Gastroesophageal sphincter (tissue), 4 donors: Measurements from ENCODE around the gene DCDC1. TPM values are rescaled to one million over a fixed set of nuclear protein-coding genes. Genes with fewer than 3 reads are reported as not detected.

Experiments
- ATAC-seq: fragments of 150-250 bp; one replicate; pipeline ENCODE4 v1.9.1; 2016; ENCODE audit warnings: mild to moderate bottlenecking, moderate library complexity
- H3K27ac ChIP-seq, 4 donors: fragments of 200-600 bp; sonication (generic) in 3 of 4; 1 replicate in 3 of 4; 2 replicates in 1 of 4; pipeline ENCODE4 v1.5.1; 2016 to 2019
- H3K27me3 ChIP-seq: fragments of 200-600 bp; sonication (generic); one replicate; pipeline ENCODE4 v1.5.1; 2019
- H3K36me3 ChIP-seq, 2 donors: fragments of 200-600 bp; sonication (generic); one replicate each; pipeline ENCODE4 v1.5.1; 2019; ENCODE audit warnings: control low read depth in 1 of 2
- H3K4me1 ChIP-seq, 3 donors: fragments of 200-600 bp; sonication (generic); 1 replicate in 2 of 3; 2 replicates in 1 of 3; pipeline ENCODE4 v1.5.1; 2016 to 2019; ENCODE audit warnings: control low read depth in 2 of 3
- H3K4me3 ChIP-seq, 2 donors: fragments of 200-600 bp; sonication (generic); one replicate each; pipeline ENCODE4 v1.5.1; 2019; ENCODE audit warnings: mild to moderate bottlenecking in 1 of 2, moderate library complexity in 1 of 2
- H3K9me3 ChIP-seq, 3 donors: fragments of 200-600 bp; sonication (generic); one replicate each; pipeline ENCODE4 v1.5.1; 2017 to 2019; ENCODE audit warnings: control low read depth in 2 of 3
- CTCF ChIP-seq, 4 experiments: fragments of 200-600 bp in 2 of 4; fragments of 450-650 bp in 2 of 4; sonication (generic) in 1 of 4; IDR thresholded peaks; one replicate each; pipeline ENCODE4 v1.5.1; 2017 to 2019; ENCODE audit warnings: antibody characterized with exemption in 4 of 4, mild to moderate bottlenecking in 2 of 4, moderate library complexity in 2 of 4
- EP300 ChIP-seq: sonication (generic); formaldehyde crosslinking; IDR thresholded peaks from one replicate; pipeline ENCODE4 v1.6.1; 2017; ENCODE audit warnings: antibody characterized with exemption, mild to moderate bottlenecking
- POLR2A ChIP-seq, 2 donors: fragments of 450-650 bp; IDR thresholded peaks; one replicate each; pipeline ENCODE4 v1.6.1; 2017; ENCODE audit warnings: antibody characterized with exemption in 2 of 2, mild to moderate bottlenecking in 2 of 2, moderate library complexity in 1 of 2
- POLR2AphosphoS5 ChIP-seq: sonication (generic); formaldehyde crosslinking; IDR thresholded peaks from one replicate; pipeline ENCODE4 v1.6.1; 2017; ENCODE audit warnings: antibody characterized with exemption
- WGBS, 2 donors: methylation state at CpG; one replicate each; pipeline ENCODE4 v1.1.5; 2018; ENCODE audit warnings: low coverage in 1 of 2; 5-methylcytosine and 5-hydroxymethylcytosine counted together
- total RNA-seq, 4 donors: library from RNA; depleted of rRNA; stranded (reverse); fragments of >200 nt; gene quantifications; one replicate each; pipeline ENCODE4 v1.1.0, GENCODE V29; 2016

DCDC1 gene
- total RNA-seq, 4 donors from 2014 or later: 0.13 to 0.35 TPM; not detected in 2

- H3K27me3 ChIP-seq: no peaks in the 10 kb centered on the region
- no peaks in the 10 kb centered on the region for H3K9me3 ChIP-seq
- peaks cover 0 to 3% (median 0%) of the 10 kb centered on the region in 3 donors for H3K4me1 ChIP-seq
- H3K36me3 ChIP-seq: no peaks in the 10 kb centered on the region
- ATAC-seq: no peak
- WGBS, 2 donors: 44 to 49% methylated on average over 5 of the region's 5 CpGs
- no peak overlapping the region for H3K27ac ChIP-seq
- H3K4me3 ChIP-seq: no peak overlapping the region
- TF ChIP-seq EP300 (no peak), CTCF (IDR thresholded peaks at IDR 0.05) (peak; percentile 26 to 50 (median 40))
Measured at GRCh38 chr11:30855383-30856006, 514.0 kb downstream of the DCDC1 start.

- Histone ChIP-seq H3K4me3 (no peak overlapping the region), H3K27me3 (no peaks in the 10 kb centered on the region), H3K27ac (no peak overlapping the region), H3K36me3 (no peaks in the 10 kb centered on the region), H3K9me3 (no peaks in the 10 kb centered on the region), H3K4me1 (peaks cover 0 to 3% (median 0%) of the 10 kb centered on the region in 3 donors)
- ATAC-seq: no peak
- TF ChIP-seq EP300 (no peak), CTCF (IDR thresholded peaks at IDR 0.05) (no peak), POLR2A (IDR thresholded peaks at IDR 0.05) (no peak), POLR2AphosphoS5 (no peak)
Measured at GRCh38 chr11:30853439-30853838, 516.1 kb downstream of the DCDC1 start.

- H3K9me3 ChIP-seq: peaks cover 0 to 2% (median 0%) of the 10 kb centered on the region in 3 donors
- 91 to 92% methylated on average over 3 to 4 of the region's 4 CpGs for WGBS, 2 donors
- no peaks in the 10 kb centered on the region for H3K27me3 ChIP-seq
- H3K27ac ChIP-seq: no peak overlapping the region
- TF ChIP-seq POLR2A (IDR thresholded peaks at IDR 0.05): no peak
- no peak for ATAC-seq
- peaks cover 0 to 3% (median 0%) of the 10 kb centered on the region in 3 donors for H3K4me1 ChIP-seq
- no peak overlapping the region for H3K4me3 ChIP-seq
- H3K36me3 ChIP-seq: no peaks in the 10 kb centered on the region
Measured at GRCh38 chr11:30852645-30853044, 516.9 kb downstream of the DCDC1 start.

- 74 to 90% methylated on average over 1 of the region's 1 CpG for WGBS, 2 donors
- H3K9me3 ChIP-seq: peaks cover 0 to 7% (median 0%) of the 10 kb centered on the region in 3 donors
Measured at GRCh38 chr11:30852091-30852490, 517.4 kb downstream of the DCDC1 start.

GRCh38 chr11:30837252-30837651 is 532.3 kb downstream of the DCDC1 start:
- 69 to 100% methylated on average over 1 of the region's 1 CpG for WGBS, 2 donors
- Histone ChIP-seq H3K9me3 (peaks cover 0 to 5% (median 0%) of the 10 kb centered on the region in 3 donors), H3K36me3 (no peaks in the 10 kb centered on the region), H3K27me3 (no peaks in the 10 kb centered on the region), H3K4me3 (no peak overlapping the region), H3K4me1 (no peaks in the 10 kb centered on the region), H3K27ac (no peak overlapping the region)
- ATAC-seq: no peak
- TF ChIP-seq EP300: no peak
- no peak for TF ChIP-seq CTCF (IDR thresholded peaks at IDR 0.05)
- TF ChIP-seq POLR2A (IDR thresholded peaks at IDR 0.05): no peak
- TF ChIP-seq POLR2AphosphoS5: no peak

More at GRCh38 chr11:30852091-30852490, 517.4 kb downstream of the DCDC1 start:
- no peak overlapping the region for H3K4me3 ChIP-seq
- no peaks in the 10 kb centered on the region for H3K36me3 ChIP-seq
- H3K4me1 ChIP-seq: peaks cover 0 to 3% (median 0%) of the 10 kb centered on the region in 3 donors
- no peaks in the 10 kb centered on the region for H3K27me3 ChIP-seq
- no peak overlapping the region for H3K27ac ChIP-seq
- TF ChIP-seq EP300 (no peak), POLR2A (IDR thresholded peaks at IDR 0.05) (no peak), POLR2AphosphoS5 (no peak), CTCF (IDR thresholded peaks at IDR 0.05) (no peak)
- no peak for ATAC-seq
